Mesenchymal stem cell (in vitro differentiated cells and primary cell): ENCODE measurements around the gene GALNT12.

Source experiments
- DNase-seq: peaks from one replicate; pipeline ENCODE4 v3.0.0-alpha.2; 2013
- H2AFZ ChIP-seq: one replicate; pipeline ENCODE4 v1.6.1; 2013; ENCODE audit warnings: low read depth, mild to moderate bottlenecking, control low read depth, inconsistent platforms, low read length, moderate library complexity
- H2AK5ac ChIP-seq: 2 replicates; pipeline ENCODE4 v1.6.1; 2013; ENCODE audit warnings: low read length, moderate library complexity, mild to moderate bottlenecking, inconsistent platforms; ENCODE audit not compliant: severe bottlenecking
- H2BK120ac ChIP-seq: one replicate; pipeline ENCODE4 v1.6.1; 2013; ENCODE audit warnings: low read depth, mild to moderate bottlenecking, inconsistent platforms, low read length, moderate library complexity
- H2BK12ac ChIP-seq, 2 experiments: one replicate each; pipeline ENCODE4 v1.6.1; 2013; ENCODE audit warnings: inconsistent platforms in 2 of 2, low read length in 2 of 2, mild to moderate bottlenecking in 2 of 2, moderate library complexity in 2 of 2, control low read depth in 1 of 2
- H2BK15ac ChIP-seq: one replicate; pipeline ENCODE4 v1.6.1; 2013; ENCODE audit warnings: mild to moderate bottlenecking, low read depth, inconsistent platforms; ENCODE audit not compliant: poor library complexity, severe bottlenecking
- H2BK5ac ChIP-seq: 2 replicates; pipeline ENCODE4 v1.6.1; 2013; ENCODE audit warnings: low read depth, mild to moderate bottlenecking, low read length, control low read depth, inconsistent platforms; ENCODE audit not compliant: poor library complexity, severe bottlenecking
- H3K14ac ChIP-seq, 2 experiments: one replicate each; pipeline ENCODE4 v1.6.1; 2013; ENCODE audit warnings: inconsistent platforms in 2 of 2, low read length in 2 of 2, control low read depth in 1 of 2, mild to moderate bottlenecking in 1 of 2, moderate library complexity in 1 of 2
- H3K18ac ChIP-seq, 2 experiments: one replicate each; pipeline ENCODE4 v1.6.1; 2013; ENCODE audit warnings: inconsistent platforms in 2 of 2, low read length in 2 of 2, control low read depth in 1 of 2, low read depth in 1 of 2, mild to moderate bottlenecking in 1 of 2
- H3K23ac ChIP-seq, 2 experiments: one replicate each; pipeline ENCODE4 v1.6.1; 2013; ENCODE audit warnings: inconsistent platforms in 2 of 2, low read length in 2 of 2, mild to moderate bottlenecking in 2 of 2, moderate library complexity in 2 of 2, control low read depth in 1 of 2
- H3K27ac ChIP-seq: 2 replicates; pipeline ENCODE4 v1.5.1; 2013; ENCODE audit warnings: mild to moderate bottlenecking, moderate library complexity, low read length, control low read depth, inconsistent platforms; ENCODE audit not compliant: poor library complexity, severe bottlenecking
- H3K27me3 ChIP-seq, 2 experiments: 2 replicates each; pipeline versions ENCODE4 v1.6.1 to v1.7.0; 2013; ENCODE audit warnings: low read length in 2 of 2, mild to moderate bottlenecking in 2 of 2, moderate library complexity in 2 of 2, control low read depth in 1 of 2, inconsistent platforms in 1 of 2; ENCODE audit not compliant: control insufficient read depth in 1 of 2, insufficient read depth in 1 of 2
- H3K36me3 ChIP-seq, 2 experiments: 2 replicates each; pipeline versions ENCODE4 v1.6.1 to v1.7.0; 2013; ENCODE audit warnings: low read length in 2 of 2, control low read depth in 1 of 2, inconsistent platforms in 1 of 2, low read depth in 1 of 2, mild to moderate bottlenecking in 1 of 2; ENCODE audit not compliant: insufficient read depth in 2 of 2, control insufficient read depth in 1 of 2
- H3K4ac ChIP-seq, 2 experiments: one replicate each; pipeline ENCODE4 v1.6.1; 2013; ENCODE audit warnings: inconsistent platforms in 2 of 2, low read length in 2 of 2, mild to moderate bottlenecking in 2 of 2, moderate library complexity in 2 of 2, control low read depth in 1 of 2, low read depth in 1 of 2
- H3K4me1 ChIP-seq: 2 replicates; pipeline ENCODE4 v1.6.1; 2013; ENCODE audit warnings: low read depth, low read length, control low read depth; ENCODE audit not compliant: control insufficient read depth, insufficient read depth
- H3K4me2 ChIP-seq: 2 replicates; pipeline ENCODE4 v1.6.1; 2013; ENCODE audit warnings: low read length, mild to moderate bottlenecking, inconsistent platforms; ENCODE audit not compliant: poor library complexity, severe bottlenecking
- H3K4me3 ChIP-seq, 2 experiments: 2 replicates each; pipeline versions ENCODE4 v1.5.1 to v1.7.0; 2013; ENCODE audit warnings: low read length in 2 of 2, mild to moderate bottlenecking in 2 of 2, control low read depth in 1 of 2, low read depth in 1 of 2; ENCODE audit not compliant: insufficient read depth in 1 of 2
- H3K79me1 ChIP-seq: replicated peaks from 2 replicates; pipeline ENCODE4 v1.6.1; 2013; ENCODE audit warnings: mild to moderate bottlenecking, control low read depth, low read length, inconsistent platforms; ENCODE audit not compliant: poor library complexity, severe bottlenecking
- H3K9ac ChIP-seq: 2 replicates; pipeline ENCODE4 v1.7.0; 2013; ENCODE audit warnings: mild to moderate bottlenecking, low read length, moderate library complexity
- H3K9me3 ChIP-seq: 2 replicates; pipeline ENCODE4 v1.7.0; 2013; ENCODE audit warnings: mild to moderate bottlenecking, low read length; ENCODE audit not compliant: control insufficient read depth
- H4K8ac ChIP-seq: one replicate; pipeline ENCODE4 v1.6.1; 2013; ENCODE audit warnings: inconsistent platforms, mild to moderate bottlenecking, low read length, moderate library complexity
- H4K91ac ChIP-seq: one replicate; pipeline ENCODE4 v1.6.1; 2013; ENCODE audit warnings: mild to moderate bottlenecking, low read length, inconsistent platforms
- WGBS: methylation state at CpG from one replicate; pipeline ENCODE4 v1.1.7; 2013; ENCODE audit warnings: mixed read lengths; 5-methylcytosine and 5-hydroxymethylcytosine counted together

The GALNT12 gene

DNA sequence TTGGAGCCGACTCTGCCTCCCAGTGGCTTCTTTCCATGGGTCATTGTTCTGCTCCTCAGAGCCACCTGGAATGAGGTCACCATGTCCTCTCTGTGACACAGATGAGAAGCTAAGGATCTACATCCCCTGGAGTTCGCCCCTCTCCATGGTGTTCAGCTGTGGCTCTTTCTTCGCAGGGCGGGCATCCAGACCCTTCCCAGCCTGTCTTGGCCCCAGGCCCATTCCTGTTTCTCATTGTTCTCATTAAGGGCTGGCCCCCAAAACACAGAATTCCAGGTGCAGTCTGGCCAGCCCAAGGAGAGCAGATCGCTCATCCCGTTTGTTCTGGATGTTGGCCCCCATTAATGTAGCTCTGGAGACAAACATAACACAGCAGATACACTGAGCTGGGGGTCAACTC is 69.8 kb downstream of the GALNT12 start:
- Histone ChIP-seq H3K4me1 (peaks cover 5% of the 10 kb centered on the region), H2BK15ac (no peak overlapping the region), H4K8ac (no peak overlapping the region), H2AK5ac (no peak overlapping the region), H3K36me3 (no peaks in the 10 kb centered on the region), H3K27ac (no peak overlapping the region), H3K4me2 (no peak overlapping the region), H3K18ac (no peak overlapping the region), H3K23ac (no peak overlapping the region), H4K91ac (no peak overlapping the region), H3K9me3 (no peaks in the 10 kb centered on the region), H3K9ac (no peak overlapping the region), H3K27me3 (peaks cover 17 to 48% of the 10 kb centered on the region in 2 experiments), H2AFZ (no peak overlapping the region), H3K79me1 (no peaks in the 10 kb centered on the region), H2BK5ac (no peak overlapping the region), H3K14ac (no peak overlapping the region), H2BK12ac (no peak overlapping the region), H3K4me3 (no peak overlapping the region), H3K4ac (peak overlapping the region in 1 of 2 experiments; percentile 21), H2BK120ac (no peak overlapping the region)
- DNase-seq: no peak
- 95% methylated on average over 6 of the region's 6 CpGs for whole genome bisulfite sequencing

GRCh38 chr9:98879094-98879962 is 71.9 kb downstream of the GALNT12 start:
- no peak overlapping the region for H3K4me3 ChIP-seq
- H2AFZ ChIP-seq: no peak overlapping the region
- H3K36me3 ChIP-seq: no peaks in the 10 kb centered on the region
- no peaks in the 10 kb centered on the region for H3K4me1 ChIP-seq
- H2BK120ac ChIP-seq: no peak overlapping the region
- H3K9me3 ChIP-seq: no peaks in the 10 kb centered on the region
- no peak overlapping the region for H3K4me2 ChIP-seq
- peaks cover 17 to 52% of the 10 kb centered on the region in 2 experiments for H3K27me3 ChIP-seq
- H2BK5ac ChIP-seq: no peak overlapping the region
- DNase-seq: no peak
- H3K79me1 ChIP-seq: no peaks in the 10 kb centered on the region
- H2BK15ac ChIP-seq: no peak overlapping the region
- H3K9ac ChIP-seq: no peak overlapping the region
- no peak overlapping the region for H2BK12ac ChIP-seq
- no peak overlapping the region for H3K14ac ChIP-seq
- H3K18ac ChIP-seq: no peak overlapping the region
- no peak overlapping the region for H3K4ac ChIP-seq
- H3K23ac ChIP-seq: no peak overlapping the region
- H3K27ac ChIP-seq: no peak overlapping the region
- H4K8ac ChIP-seq: no peak overlapping the region
- no peak overlapping the region for H4K91ac ChIP-seq
- WGBS: 85% methylated on average over 5 of the region's 5 CpGs
- no peak overlapping the region for H2AK5ac ChIP-seq

- Histone ChIP-seq H3K18ac (no peak overlapping the region), H2BK5ac (no peak overlapping the region), H3K36me3 (no peaks in the 10 kb centered on the region), H3K14ac (no peak overlapping the region), H3K4ac (no peak overlapping the region), H3K4me1 (no peaks in the 10 kb centered on the region), H2BK15ac (no peak overlapping the region), H3K9ac (no peak overlapping the region), H4K91ac (no peak overlapping the region), H3K27me3 (peaks cover 17 to 54% of the 10 kb centered on the region in 2 experiments), H2BK12ac (no peak overlapping the region), H3K79me1 (no peaks in the 10 kb centered on the region), H2BK120ac (no peak overlapping the region), H2AK5ac (no peak overlapping the region), H2AFZ (no peak overlapping the region), H3K4me3 (no peak overlapping the region), H3K27ac (no peak overlapping the region), H3K4me2 (no peak overlapping the region), H3K23ac (no peak overlapping the region), H4K8ac (no peak overlapping the region), H3K9me3 (no peaks in the 10 kb centered on the region)
- no peak for DNase-seq
- 80% methylated on average over 7 of the region's 8 CpGs for WGBS
Measured at GRCh38 chr9:98879963-98880310, 72.5 kb downstream of the GALNT12 start.

- Histone ChIP-seq H3K18ac (no peak overlapping the region), H2BK5ac (no peak overlapping the region)
Measured at GRCh38 chr9:98880311-98881015, 73.0 kb downstream of the GALNT12 start.

More at GRCh38 chr9:98880311-98881015, 73.0 kb downstream of the GALNT12 start:
- no peak overlapping the region for H2AFZ ChIP-seq
- 93% methylated on average over 7 of the region's 7 CpGs for WGBS
- no peaks in the 10 kb centered on the region for H3K4me1 ChIP-seq
- no peak overlapping the region for H3K9ac ChIP-seq
- H2BK120ac ChIP-seq: no peak overlapping the region
- H3K79me1 ChIP-seq: no peaks in the 10 kb centered on the region
- no peaks in the 10 kb centered on the region for H3K9me3 ChIP-seq
- H4K91ac ChIP-seq: no peak overlapping the region
- H3K36me3 ChIP-seq: no peaks in the 10 kb centered on the region
- no peak for DNase-seq
- no peak overlapping the region for H3K4me2 ChIP-seq
- H2BK12ac ChIP-seq: no peak overlapping the region
- H3K27ac ChIP-seq: no peak overlapping the region
- H2BK15ac ChIP-seq: no peak overlapping the region
- no peak overlapping the region for H3K23ac ChIP-seq
- no peak overlapping the region for H3K14ac ChIP-seq
- no peak overlapping the region for H3K4me3 ChIP-seq
- H4K8ac ChIP-seq: no peak overlapping the region
- no peak overlapping the region for H2AK5ac ChIP-seq
- no peak overlapping the region for H3K4ac ChIP-seq
- peaks cover 15 to 55% of the 10 kb centered on the region in 2 experiments for H3K27me3 ChIP-seq
